ENCODE results near the gene AATF. TPM values are rescaled to one million over a fixed set of nuclear protein-coding genes. Genes with fewer than 3 reads are reported as not detected.

The AATF gene
- total and polyA plus RNA-seq, 2 of the 8 experiments (the other 6 are each of a cell fraction or from before 2014, with no cell fraction given), result 20.1 to 62.8 TPM

- TF ChIP-seq, protein P1, sequence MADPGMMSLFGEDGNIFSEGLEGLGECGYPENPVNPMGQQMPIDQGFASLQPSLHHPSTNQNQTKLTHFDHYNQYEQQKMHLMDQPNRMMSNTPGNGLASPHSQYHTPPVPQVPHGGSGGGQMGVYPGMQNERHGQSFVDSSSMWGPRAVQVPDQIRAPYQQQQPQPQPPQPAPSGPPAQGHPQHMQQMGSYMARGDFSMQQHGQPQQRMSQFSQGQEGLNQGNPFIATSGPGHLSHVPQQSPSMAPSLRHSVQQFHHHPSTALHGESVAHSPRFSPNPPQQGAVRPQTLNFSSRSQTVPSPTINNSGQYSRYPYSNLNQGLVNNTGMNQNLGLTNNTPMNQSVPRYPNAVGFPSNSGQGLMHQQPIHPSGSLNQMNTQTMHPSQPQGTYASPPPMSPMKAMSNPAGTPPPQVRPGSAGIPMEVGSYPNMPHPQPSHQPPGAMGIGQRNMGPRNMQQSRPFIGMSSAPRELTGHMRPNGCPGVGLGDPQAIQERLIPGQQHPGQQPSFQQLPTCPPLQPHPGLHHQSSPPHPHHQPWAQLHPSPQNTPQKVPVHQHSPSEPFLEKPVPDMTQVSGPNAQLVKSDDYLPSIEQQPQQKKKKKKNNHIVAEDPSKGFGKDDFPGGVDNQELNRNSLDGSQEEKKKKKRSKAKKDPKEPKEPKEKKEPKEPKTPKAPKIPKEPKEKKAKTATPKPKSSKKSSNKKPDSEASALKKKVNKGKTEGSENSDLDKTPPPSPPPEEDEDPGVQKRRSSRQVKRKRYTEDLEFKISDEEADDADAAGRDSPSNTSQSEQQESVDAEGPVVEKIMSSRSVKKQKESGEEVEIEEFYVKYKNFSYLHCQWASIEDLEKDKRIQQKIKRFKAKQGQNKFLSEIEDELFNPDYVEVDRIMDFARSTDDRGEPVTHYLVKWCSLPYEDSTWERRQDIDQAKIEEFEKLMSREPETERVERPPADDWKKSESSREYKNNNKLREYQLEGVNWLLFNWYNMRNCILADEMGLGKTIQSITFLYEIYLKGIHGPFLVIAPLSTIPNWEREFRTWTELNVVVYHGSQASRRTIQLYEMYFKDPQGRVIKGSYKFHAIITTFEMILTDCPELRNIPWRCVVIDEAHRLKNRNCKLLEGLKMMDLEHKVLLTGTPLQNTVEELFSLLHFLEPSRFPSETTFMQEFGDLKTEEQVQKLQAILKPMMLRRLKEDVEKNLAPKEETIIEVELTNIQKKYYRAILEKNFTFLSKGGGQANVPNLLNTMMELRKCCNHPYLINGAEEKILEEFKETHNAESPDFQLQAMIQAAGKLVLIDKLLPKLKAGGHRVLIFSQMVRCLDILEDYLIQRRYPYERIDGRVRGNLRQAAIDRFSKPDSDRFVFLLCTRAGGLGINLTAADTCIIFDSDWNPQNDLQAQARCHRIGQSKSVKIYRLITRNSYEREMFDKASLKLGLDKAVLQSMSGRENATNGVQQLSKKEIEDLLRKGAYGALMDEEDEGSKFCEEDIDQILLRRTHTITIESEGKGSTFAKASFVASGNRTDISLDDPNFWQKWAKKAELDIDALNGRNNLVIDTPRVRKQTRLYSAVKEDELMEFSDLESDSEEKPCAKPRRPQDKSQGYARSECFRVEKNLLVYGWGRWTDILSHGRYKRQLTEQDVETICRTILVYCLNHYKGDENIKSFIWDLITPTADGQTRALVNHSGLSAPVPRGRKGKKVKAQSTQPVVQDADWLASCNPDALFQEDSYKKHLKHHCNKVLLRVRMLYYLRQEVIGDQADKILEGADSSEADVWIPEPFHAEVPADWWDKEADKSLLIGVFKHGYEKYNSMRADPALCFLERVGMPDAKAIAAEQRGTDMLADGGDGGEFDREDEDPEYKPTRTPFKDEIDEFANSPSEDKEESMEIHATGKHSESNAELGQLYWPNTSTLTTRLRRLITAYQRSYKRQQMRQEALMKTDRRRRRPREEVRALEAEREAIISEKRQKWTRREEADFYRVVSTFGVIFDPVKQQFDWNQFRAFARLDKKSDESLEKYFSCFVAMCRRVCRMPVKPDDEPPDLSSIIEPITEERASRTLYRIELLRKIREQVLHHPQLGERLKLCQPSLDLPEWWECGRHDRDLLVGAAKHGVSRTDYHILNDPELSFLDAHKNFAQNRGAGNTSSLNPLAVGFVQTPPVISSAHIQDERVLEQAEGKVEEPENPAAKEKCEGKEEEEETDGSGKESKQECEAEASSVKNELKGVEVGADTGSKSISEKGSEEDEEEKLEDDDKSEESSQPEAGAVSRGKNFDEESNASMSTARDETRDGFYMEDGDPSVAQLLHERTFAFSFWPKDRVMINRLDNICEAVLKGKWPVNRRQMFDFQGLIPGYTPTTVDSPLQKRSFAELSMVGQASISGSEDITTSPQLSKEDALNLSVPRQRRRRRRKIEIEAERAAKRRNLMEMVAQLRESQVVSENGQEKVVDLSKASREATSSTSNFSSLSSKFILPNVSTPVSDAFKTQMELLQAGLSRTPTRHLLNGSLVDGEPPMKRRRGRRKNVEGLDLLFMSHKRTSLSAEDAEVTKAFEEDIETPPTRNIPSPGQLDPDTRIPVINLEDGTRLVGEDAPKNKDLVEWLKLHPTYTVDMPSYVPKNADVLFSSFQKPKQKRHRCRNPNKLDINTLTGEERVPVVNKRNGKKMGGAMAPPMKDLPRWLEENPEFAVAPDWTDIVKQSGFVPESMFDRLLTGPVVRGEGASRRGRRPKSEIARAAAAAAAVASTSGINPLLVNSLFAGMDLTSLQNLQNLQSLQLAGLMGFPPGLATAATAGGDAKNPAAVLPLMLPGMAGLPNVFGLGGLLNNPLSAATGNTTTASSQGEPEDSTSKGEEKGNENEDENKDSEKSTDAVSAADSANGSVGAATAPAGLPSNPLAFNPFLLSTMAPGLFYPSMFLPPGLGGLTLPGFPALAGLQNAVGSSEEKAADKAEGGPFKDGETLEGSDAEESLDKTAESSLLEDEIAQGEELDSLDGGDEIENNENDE (IDR thresholded peaks at IDR 0.05; ENCODE audit: insufficient replicate concordance, low read length), result no peak
- TF ChIP-seq SP2 (IDR thresholded peaks at IDR 0.05; ENCODE audit: low read length), result no peak
- TF ChIP-seq ASH2L (IDR thresholded peaks at IDR 0.05; ENCODE audit: low read length), result no peak
- no peak for TF ChIP-seq CTBP2 (IDR thresholded peaks at IDR 0.05; ENCODE audit: borderline replicate concordance, insufficient read depth, insufficient read length, low read length)
- no peak for TF ChIP-seq ATF3 (IDR thresholded peaks at IDR 0.05; ENCODE audit: insufficient read depth, low read depth, low read length)
- TF ChIP-seq E2F6 (IDR thresholded peaks at IDR 0.05), result no peak
- no peak for TF ChIP-seq KDM4A (IDR thresholded peaks at IDR 0.05; ENCODE audit: low read depth, low read length, severe bottlenecking)
- TF ChIP-seq SP4 (IDR thresholded peaks at IDR 0.05; ENCODE audit: low read length), result no peak
- no peak for TF ChIP-seq RXRA (IDR thresholded peaks at IDR 0.05; ENCODE audit: insufficient read depth, low read depth, low read length)
- no peak for TF ChIP-seq MAFK (IDR thresholded peaks at IDR 0.05; ENCODE audit: low read depth, low read length)
- no peak for TF ChIP-seq CREB1 (IDR thresholded peaks at IDR 0.05)
- no peak for TF ChIP-seq CHD2 (IDR thresholded peaks at IDR 0.05; ENCODE audit: low read length)
Observed at GRCh38 chr17:37088459-37088858, 139.7 kb downstream of the AATF start (continued).

All from H1 (cell line).